Activated naive CD8-positive, alpha-beta T cell treated with anti-CD3 and anti-CD28 coated beads, Interleukin-2, amount 50 U/mL, for 24 hours (primary cell): ENCODE results near the gene COL9A3.
"Not testable (repeated sequence)": the region's sequence is repeated elsewhere in the genome, so short reads cannot be mapped to it uniquely, and the experiment has no call there.

ENCODE experiments used
- ATAC-seq: fragments of 150-1000 bp; cut with Tn5 transposase; one replicate; pipeline ENCODE4 v1.10.0; 2021
- DNase-seq: peaks from one replicate; pipeline ENCODE4 v3.0.0; 2021
- H3K27ac Mint-ChIP-seq: one replicate; pipeline ENCODE4 v1.8.0; 2021; ENCODE audit warnings: mild to moderate bottlenecking, mixed read lengths
- H3K27me3 Mint-ChIP-seq: one replicate; pipeline ENCODE4 v1.8.0; 2021; ENCODE audit warnings: mixed read lengths
- H3K36me3 Mint-ChIP-seq: one replicate; pipeline ENCODE4 v1.8.0; 2021; ENCODE audit warnings: low read depth, mixed read lengths
- H3K4me1 Mint-ChIP-seq: one replicate; pipeline ENCODE4 v1.8.0; 2021; ENCODE audit warnings: mixed read lengths
- H3K4me3 Mint-ChIP-seq: one replicate; pipeline ENCODE4 v1.8.0; 2021; ENCODE audit warnings: mild to moderate bottlenecking, moderate library complexity, mixed read lengths
- H3K9me3 Mint-ChIP-seq: one replicate; pipeline ENCODE4 v1.8.0; 2021; ENCODE audit warnings: mixed read lengths

The COL9A3 gene

GRCh38 chr20:62872184-62872847 is 55.5 kb downstream of the COL9A3 start:
- ATAC-seq (no peak), DNase-seq (no peak)
- no peaks in the 10 kb centered on the region for H3K9me3 Mint-ChIP-seq
- H3K27me3 Mint-ChIP-seq, result peaks cover 3% of the 10 kb centered on the region
- H3K4me1 Mint-ChIP-seq, result peaks cover 18% of the 10 kb centered on the region
- H3K27ac Mint-ChIP-seq, result no peak overlapping the region
- no peaks in the 10 kb centered on the region for H3K36me3 Mint-ChIP-seq
- no peak overlapping the region for H3K4me3 Mint-ChIP-seq

GRCh38 chr20:62872862-62873261 is 56.0 kb downstream of the COL9A3 start:
- Mint-ChIP-seq H3K27me3 (peaks cover 3% of the 10 kb centered on the region), H3K36me3 (no peaks in the 10 kb centered on the region), H3K9me3 (no peaks in the 10 kb centered on the region), H3K4me1 (peaks cover 18% of the 10 kb centered on the region), H3K27ac (no peak overlapping the region), H3K4me3 (no peak overlapping the region)
- no peak for DNase-seq
- no peak for ATAC-seq

- ATAC-seq (no peak), DNase-seq (no peak)
- Mint-ChIP-seq H3K27ac (no peak overlapping the region), H3K27me3 (peaks cover 3% of the 10 kb centered on the region), H3K4me1 (peaks cover 18% of the 10 kb centered on the region), H3K36me3 (no peaks in the 10 kb centered on the region), H3K4me3 (no peak overlapping the region), H3K9me3 (no peaks in the 10 kb centered on the region)
Measured at GRCh38 chr20:62873280-62873679, 56.4 kb downstream of the COL9A3 start.

GRCh38 chr20:62873681-62874031 is 56.8 kb downstream of the COL9A3 start:
- H3K4me1 Mint-ChIP-seq, result peaks cover 18% of the 10 kb centered on the region
- H3K27me3 Mint-ChIP-seq, H3K9me3 Mint-ChIP-seq, H3K27ac Mint-ChIP-seq, ATAC-seq, H3K36me3 Mint-ChIP-seq, H3K4me3 Mint-ChIP-seq: not testable (repeated sequence)
- DNase-seq, result peak; percentile 52

GRCh38 chr20:62874964-62875344 is 58.1 kb downstream of the COL9A3 start:
- H3K27ac Mint-ChIP-seq, result no peak overlapping the region
- H3K4me1 Mint-ChIP-seq, result peaks cover 18% of the 10 kb centered on the region
- no peak overlapping the region for H3K4me3 Mint-ChIP-seq
- no peaks in the 10 kb centered on the region for H3K9me3 Mint-ChIP-seq
- no peak for ATAC-seq
- H3K36me3 Mint-ChIP-seq, result no peaks in the 10 kb centered on the region
- H3K27me3 Mint-ChIP-seq, result peaks cover 3% of the 10 kb centered on the region
- no peak for DNase-seq

- ATAC-seq (no peak), DNase-seq (no peak)
- no peaks in the 10 kb centered on the region for H3K9me3 Mint-ChIP-seq
- H3K4me1 Mint-ChIP-seq, result peaks cover 18% of the 10 kb centered on the region
- no peak overlapping the region for H3K4me3 Mint-ChIP-seq
- no peaks in the 10 kb centered on the region for H3K36me3 Mint-ChIP-seq
- H3K27me3 Mint-ChIP-seq, result peaks cover 3% of the 10 kb centered on the region
- H3K27ac Mint-ChIP-seq, result peak overlapping the region; percentile 69
Measured at GRCh38 chr20:62875419-62876361, 58.8 kb downstream of the COL9A3 start.

GRCh38 chr20:62876501-62876901 is 59.7 kb downstream of the COL9A3 start:
- peak overlapping the region; percentile 69 for H3K27ac Mint-ChIP-seq
- DNase-seq (no peak), ATAC-seq (no peak)
- H3K4me1 Mint-ChIP-seq, result peaks cover 18% of the 10 kb centered on the region
- H3K27me3 Mint-ChIP-seq, result peaks cover 3% of the 10 kb centered on the region
- peaks cover 2% of the 10 kb centered on the region for H3K36me3 Mint-ChIP-seq
- H3K9me3 Mint-ChIP-seq, result no peaks in the 10 kb centered on the region
- no peak overlapping the region for H3K4me3 Mint-ChIP-seq

- H3K36me3 Mint-ChIP-seq, result peaks cover 4% of the 10 kb centered on the region
- no peak overlapping the region for H3K27ac Mint-ChIP-seq
- ATAC-seq (peak; percentile 30), DNase-seq (no peak)
- no peak overlapping the region for H3K4me3 Mint-ChIP-seq
- H3K9me3 Mint-ChIP-seq, result no peaks in the 10 kb centered on the region
- peaks cover 3% of the 10 kb centered on the region for H3K27me3 Mint-ChIP-seq
- peaks cover 18% of the 10 kb centered on the region for H3K4me1 Mint-ChIP-seq
Measured at GRCh38 chr20:62876902-62877816, 60.3 kb downstream of the COL9A3 start.

- peaks cover 4% of the 10 kb centered on the region for H3K36me3 Mint-ChIP-seq
- H3K27ac Mint-ChIP-seq, result no peak overlapping the region
- no peak for ATAC-seq
- peaks cover 2% of the 10 kb centered on the region for H3K27me3 Mint-ChIP-seq
- H3K4me3 Mint-ChIP-seq, result no peak overlapping the region
- no peak for DNase-seq
- H3K9me3 Mint-ChIP-seq, result no peaks in the 10 kb centered on the region
- peaks cover 15% of the 10 kb centered on the region for H3K4me1 Mint-ChIP-seq
Measured at GRCh38 chr20:62878244-62879038, 61.6 kb downstream of the COL9A3 start.

GRCh38 chr20:62879275-62880146 is 62.7 kb downstream of the COL9A3 start:
- Mint-ChIP-seq H3K36me3 (peaks cover 4% of the 10 kb centered on the region), H3K4me1 (peaks cover 4% of the 10 kb centered on the region), H3K27ac (no peak overlapping the region), H3K9me3 (no peaks in the 10 kb centered on the region), H3K4me3 (no peak overlapping the region), H3K27me3 (no peaks in the 10 kb centered on the region)
- no peak for ATAC-seq
- DNase-seq, result no peak

GRCh38 chr20:62880147-62880934 is 63.5 kb downstream of the COL9A3 start:
- DNase-seq, result no peak
- Mint-ChIP-seq H3K27me3 (no peaks in the 10 kb centered on the region), H3K4me1 (no peaks in the 10 kb centered on the region), H3K27ac (no peak overlapping the region), H3K4me3 (no peak overlapping the region), H3K9me3 (no peaks in the 10 kb centered on the region), H3K36me3 (peaks cover 4% of the 10 kb centered on the region)
- ATAC-seq, result no peak

GRCh38 chr20:62880935-62881661 is 64.2 kb downstream of the COL9A3 start:
- no peaks in the 10 kb centered on the region for H3K27me3 Mint-ChIP-seq
- H3K9me3 Mint-ChIP-seq, result no peaks in the 10 kb centered on the region
- DNase-seq (no peak), ATAC-seq (no peak)
- H3K27ac Mint-ChIP-seq, result no peak overlapping the region
- no peak overlapping the region for H3K4me3 Mint-ChIP-seq
- H3K4me1 Mint-ChIP-seq, result no peaks in the 10 kb centered on the region
- peaks cover 4% of the 10 kb centered on the region for H3K36me3 Mint-ChIP-seq
